ENCODE data around the gene TEKT1. TPM values are rescaled to one million over a fixed set of nuclear protein-coding genes. Genes with fewer than 3 reads are reported as not detected.
"Not testable (repeated sequence)": the region's sequence is repeated elsewhere in the genome, so short reads cannot be mapped to it uniquely, and the experiment has no call there.

TEKT1 gene
- total RNA-seq, 1 experiment from 2014 or later, result not detected

DNA sequence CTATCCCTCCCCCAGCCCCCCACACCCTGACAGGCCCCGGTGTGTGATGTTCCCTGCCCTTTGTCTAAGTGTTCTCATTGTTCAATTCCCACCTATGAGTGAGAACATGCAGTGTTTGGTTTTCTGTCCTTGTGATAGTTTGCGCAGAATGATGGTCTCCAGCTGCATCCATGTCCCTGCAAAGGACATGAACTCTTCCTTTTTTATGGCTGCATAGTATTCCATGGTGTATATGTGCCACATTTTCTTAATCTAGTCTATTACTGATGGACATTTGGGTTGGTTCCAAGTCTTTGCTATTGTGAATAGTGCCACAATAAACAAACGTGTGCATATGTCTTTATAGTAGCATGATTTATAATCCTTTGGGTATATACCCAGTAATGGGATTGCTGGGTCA, 15.2 kb downstream of the TEKT1 start:
- not testable (repeated sequence) for DNase-seq (ENCODE audit: low read depth)

DNA sequence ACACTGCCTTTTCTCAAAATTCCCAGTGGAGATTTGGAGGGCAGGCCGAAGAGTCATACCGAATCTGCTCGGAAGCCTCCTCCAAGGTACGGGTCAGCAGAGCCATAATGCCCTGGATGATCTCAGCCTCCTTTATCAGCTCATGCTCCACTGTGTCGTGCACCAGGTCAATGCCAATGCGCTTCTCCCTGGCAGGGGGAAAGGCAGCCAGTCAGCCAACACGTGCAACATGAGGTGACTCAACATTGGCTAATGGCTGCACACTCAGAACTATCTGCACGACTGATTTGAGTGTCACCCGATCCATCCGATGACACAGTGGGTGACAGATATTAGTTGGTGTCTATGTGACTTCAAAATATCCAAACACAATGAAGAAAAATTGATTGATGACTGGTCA, 15.8 kb downstream of the TEKT1 start:
- peak; percentile 45 for DNase-seq (ENCODE audit: low read depth)

DNA sequence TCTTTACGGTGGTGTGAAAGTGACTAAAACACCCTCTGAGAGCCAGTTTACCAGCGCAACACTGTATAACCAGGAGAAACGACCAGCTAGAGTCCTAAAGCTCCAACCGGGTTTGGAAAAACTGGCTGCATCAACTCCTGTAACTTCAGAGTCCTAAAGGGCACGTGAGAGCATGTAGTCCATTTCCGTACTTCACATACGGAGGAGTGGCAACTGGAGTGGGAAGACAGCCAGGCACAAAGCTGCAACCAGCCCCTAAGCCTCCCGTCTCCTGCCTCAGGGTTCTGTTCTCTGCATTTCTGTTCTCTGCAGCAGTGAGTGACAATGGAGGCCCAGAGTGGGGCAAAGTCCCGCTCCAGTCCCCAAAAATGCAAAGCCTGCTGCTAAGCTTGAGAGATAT, 19.2 kb downstream of the TEKT1 start:
- DNase-seq (ENCODE audit: low read depth), result no peak

DNA sequence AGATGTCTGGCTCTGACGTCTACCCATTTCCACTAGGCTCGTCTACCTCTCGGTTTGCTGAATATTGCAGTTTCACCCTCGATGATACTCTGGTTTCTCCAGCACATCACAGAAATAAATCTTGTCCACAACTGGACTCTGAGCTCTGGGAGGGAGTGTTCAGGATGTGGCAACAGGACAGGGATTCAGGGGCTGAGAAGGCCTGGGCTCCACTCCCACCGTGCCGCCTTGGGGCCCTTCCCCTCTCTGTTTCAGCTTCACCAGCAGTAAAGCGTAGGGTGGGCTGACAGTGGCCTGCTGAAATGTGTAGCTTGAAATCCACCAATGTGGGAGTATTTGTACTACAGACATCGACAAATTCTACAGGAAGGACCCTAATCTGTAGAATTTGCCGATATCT, 20.0 kb downstream of the TEKT1 start:
- no peak for DNase-seq (ENCODE audit: low read depth)

DNA sequence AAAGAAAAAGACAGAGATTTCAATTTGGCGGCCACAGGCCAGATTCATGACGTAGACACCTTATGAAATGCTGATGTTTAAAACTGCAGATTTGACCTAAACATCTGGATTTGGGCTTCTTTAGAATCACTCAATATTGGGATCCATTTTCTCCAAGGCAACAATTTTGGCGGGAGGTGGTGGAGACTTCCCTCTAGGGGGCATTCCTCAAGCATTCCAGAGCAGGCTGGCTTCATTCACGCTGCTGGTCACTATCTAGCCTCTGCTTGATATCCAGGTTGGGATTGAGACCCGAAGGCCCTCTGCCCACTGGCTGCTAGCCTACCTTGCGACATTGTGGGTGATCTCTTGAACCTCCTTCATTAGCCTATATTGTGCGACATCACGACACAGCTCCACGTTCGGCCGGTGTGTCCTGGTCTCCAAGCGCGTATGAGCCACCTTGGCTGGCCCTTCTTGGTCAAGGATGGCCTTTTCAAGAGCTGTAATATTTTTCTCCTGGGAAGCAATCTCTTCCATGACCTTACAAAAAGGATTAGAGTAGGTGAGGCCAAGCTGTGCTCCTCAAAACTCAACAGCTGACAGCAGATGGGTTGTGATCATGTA, 31.0 kb downstream of the TEKT1 start:
- no peak for DNase-seq (ENCODE audit: low read depth)

DNA sequence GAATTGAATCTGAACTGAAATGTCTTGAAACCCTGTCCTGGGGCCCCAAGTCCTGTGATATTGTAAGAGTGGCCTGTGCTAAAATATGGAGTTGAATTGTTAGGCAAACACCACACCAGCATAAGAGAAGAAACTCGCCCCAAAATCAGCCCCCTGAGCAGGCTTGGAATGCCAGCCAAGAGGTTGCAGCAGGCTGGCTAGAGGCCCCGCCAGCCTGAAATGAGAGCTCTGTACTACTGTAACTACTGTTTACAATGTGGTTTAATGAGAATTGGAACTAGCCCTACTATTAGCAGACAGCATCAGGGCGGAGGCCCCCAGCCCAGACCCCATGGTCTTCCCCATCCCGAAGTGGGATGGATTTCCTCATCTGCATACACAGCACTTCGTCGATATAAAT, 31.8 kb downstream of the TEKT1 start:
- no peak for DNase-seq (ENCODE audit: low read depth)

DNA sequence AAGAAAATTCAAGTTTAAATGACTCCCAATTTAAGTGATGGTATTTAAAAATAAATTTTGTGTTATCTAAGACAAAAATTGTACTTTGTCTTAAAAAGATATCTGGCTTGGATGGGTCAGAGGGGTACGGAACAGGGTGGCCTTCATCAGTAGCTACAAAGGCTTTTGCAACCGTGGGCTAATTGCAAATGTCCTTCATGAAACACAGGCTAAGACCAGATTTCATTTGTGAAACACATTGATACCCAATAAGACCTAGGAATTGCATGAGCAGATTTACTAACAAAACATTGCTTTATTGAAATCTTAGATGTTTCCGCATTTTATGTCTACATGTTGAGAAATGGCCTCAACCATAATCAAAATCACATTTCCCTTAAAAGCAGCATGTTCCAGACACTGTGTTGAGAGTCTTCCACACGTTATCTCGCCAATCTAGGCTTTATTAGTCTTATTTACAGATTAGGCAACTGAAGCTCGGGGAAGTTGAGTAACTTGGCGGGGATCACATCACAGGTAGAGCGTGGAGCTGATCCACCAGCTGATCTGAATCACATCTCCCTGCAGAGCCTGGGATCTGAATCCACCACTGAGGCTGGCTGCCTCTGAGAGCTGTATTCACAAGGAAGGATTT, 33.7 kb downstream of the TEKT1 start:
- no peak for DNase-seq (ENCODE audit: low read depth)

DNA sequence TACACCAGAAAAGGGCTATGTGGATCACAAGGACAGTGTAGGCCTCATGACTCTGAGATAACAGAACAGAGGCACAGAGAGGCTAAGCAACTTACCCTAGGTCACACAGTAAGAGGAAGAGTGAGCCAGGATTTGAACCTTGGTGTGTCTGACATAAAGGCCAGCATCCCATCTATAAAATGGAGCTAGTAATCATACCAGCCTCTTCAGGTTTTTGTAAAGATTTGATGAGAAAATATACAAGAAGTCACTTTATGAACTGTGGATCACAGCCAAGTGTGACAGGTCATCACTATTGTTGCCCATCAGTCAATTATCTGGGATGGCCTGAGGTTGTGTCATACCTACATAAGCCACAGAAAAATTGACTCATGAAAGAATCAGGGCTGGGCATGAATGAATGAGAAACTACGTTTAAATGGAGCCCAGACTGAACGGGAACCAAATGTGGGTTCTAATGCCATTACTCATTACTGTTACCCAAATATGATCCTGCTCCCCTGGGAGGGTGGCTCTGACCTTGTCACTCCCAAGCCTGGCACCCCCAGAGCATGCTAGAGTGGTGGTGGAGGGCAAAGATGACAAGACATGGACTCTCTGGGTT, 34.5 kb downstream of the TEKT1 start:
- DNase-seq (ENCODE audit: low read depth), result peak; percentile 92

DNA sequence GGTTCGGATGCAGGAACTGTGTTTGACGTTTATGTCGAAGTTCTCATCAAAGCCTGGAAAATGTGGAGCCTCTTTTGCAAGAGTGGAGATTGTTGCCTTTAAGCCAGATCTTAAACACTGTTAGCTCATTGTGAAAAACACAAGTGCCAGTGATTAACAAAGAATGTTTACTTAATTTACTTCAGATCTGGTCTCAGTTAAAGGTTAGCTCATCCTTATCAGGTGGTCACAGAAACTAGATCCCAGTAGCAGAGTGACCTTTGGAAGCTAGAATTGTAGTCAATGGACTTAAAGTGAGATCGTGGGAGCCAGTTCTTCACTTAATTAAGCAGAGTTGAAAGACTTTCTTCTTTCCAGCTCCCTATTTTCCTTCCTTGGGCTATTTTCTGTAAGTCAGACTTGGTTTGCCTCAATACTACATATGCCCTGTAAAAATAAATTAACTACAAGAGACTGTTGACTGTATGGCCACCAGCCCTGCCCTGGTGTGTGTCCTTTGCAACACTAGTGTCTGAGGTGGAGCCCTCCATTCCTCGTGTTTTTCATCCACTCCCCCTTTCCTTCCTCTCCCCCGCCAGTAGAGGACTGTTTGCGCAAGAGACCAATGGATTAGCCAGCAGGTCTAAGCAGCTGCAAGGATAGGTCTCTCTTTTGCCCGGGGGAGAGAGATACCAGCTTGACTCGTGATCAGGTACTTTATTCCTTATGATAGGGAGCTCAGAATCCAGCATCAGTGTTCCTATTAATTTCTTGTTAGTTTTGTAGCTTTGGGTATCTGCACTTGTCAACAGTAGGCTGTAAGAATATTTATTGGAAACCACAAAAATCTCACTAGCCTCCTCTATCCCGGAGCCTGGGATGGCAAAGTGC, 35.3 kb downstream of the TEKT1 start:
- DNase-seq (ENCODE audit: low read depth), result peak; percentile 50

DNA sequence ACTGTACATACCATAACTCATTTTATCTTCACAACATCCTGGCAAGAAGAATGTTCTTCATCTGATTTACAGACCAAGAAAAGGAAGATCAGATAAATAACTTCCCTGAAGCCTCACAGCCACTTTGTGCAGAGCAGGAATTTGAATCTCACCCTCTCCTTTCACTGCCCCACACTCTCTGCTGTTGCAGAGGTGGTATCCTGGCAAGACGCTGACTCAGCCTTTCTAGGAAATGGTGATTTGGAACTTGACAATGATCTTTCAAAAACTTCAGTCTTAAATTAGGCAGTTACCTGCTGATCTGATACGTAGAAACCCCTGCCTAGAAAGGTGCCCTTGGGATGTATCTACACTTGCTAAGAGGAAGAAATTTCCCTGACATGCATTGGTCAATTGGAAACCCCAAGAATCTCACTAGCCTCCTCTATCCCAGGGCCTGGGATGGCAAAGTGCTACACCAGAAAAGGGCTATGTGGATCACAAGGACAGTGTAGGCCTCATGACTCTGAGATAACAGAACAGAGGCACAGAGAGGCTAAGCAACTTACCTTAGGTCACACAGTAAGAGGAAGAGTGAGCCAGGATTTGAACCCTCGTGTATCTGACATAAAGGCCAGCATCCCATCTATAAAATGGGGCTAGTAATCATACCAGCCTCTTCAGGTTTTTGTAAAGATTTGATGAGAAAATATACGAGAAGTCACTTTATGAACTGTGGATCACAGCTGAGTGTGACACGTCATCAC, 37.6 kb downstream of the TEKT1 start:
- DNase-seq (ENCODE audit: low read depth), result no peak

DNA sequence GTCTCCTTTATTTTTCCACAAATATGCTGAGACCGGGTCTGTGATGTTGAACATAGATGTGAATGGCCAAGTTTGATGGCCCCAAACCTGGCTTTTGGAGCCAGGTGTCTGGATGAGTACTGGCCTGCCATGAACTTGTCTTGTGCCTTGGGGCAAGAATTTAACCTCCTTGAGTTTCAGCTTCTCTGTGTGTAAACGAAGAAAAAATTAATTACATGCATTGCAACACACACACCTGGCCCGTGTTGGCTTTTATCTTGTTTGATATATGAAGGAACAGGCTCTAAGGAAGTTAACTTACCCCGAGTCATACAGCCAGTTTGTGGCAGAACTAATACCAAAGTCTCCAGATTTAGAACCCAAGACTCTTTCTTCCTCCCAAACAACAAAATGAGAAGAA, 42.4 kb downstream of the TEKT1 start:
- DNase-seq (ENCODE audit: low read depth), result no peak

DNA sequence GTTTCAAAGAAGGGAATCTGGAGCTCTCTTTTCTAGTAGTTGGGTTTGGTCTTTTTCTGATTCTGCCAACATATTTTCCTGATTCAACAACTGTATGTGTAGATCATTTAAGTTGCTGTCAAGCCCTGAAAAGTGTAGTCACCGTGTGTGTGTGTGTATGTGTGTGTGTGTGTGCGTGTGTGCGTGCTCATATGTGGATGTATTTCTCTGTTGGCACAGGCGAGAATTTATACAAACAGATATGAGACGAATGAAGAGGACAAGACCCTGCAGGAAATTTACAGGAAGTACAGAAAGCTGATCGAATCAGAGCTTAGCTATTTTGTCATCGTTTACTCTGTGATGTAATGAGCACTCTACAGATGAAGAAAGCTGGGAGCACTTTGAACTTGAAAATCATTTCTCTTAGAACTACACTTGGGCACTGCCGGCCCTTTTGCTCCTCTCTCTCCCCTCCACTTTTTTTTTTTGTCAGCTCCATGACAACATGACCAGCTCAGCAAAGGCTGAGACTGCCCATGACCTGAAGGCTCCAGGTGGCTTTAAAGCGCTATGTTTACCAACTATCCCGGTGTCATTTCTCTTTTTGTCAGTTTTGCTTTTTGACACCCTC, 44.3 kb downstream of the TEKT1 start:
- DNase-seq (ENCODE audit: low read depth), result no peak

DNA sequence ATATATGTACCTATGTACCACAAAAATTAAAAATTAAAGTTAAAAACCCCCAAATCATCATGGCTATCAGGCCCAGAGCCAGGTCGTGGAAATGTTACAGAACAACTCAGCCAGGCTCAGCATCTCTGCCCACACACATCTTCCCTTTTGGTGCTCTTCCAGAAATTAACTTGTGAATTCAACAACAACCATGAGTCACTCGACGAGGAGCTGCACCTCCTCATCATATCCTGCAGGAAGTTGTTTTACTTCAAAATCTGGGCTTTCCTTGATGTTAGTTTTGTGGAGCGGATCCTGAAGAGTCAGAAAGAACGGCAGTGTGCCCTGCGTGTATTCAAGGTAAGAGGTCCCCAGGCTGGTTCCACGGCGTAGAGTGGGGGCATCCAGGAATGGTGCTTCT, 44.9 kb downstream of the TEKT1 start:
- peak; percentile 84 for DNase-seq (ENCODE audit: low read depth)

DNA sequence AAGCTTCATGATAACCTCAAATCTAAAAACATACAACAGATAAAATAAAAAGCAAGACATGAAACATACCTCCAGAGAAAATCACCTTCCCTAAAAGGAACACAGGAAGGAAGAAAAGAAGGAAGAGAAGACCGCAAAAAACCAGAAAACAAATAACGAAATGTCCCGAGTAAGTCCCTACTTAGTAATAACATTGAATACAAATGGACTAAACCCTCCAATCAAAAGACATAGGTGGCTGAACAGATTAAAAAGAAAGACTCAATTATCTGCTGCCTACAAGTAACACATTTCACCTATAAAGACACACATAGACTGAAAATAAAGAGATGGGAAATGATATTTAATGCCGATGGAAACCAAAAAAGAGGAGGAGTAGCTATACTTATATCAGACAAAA, 49.3 kb downstream of the TEKT1 start:
- no peak for DNase-seq (ENCODE audit: low read depth)

DNA sequence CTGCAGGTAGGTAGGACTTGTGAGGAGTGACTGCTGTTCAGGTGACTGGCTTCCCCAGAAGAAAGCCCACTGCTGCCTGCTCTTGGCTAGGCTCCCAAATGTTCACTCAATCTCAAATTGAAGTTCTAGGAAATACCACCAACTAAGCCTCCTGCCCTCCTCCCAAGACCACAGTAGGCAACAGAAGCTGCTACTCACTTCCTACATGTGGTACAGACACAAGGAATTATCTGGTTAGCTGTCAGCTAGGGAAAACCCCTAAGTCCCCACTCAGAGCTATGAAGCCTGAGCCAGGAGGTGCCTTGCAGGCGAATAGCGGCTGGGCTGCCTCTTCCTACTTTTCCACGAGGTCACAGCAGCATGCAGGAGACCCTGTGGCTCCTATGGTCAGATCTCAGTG, 50.6 kb downstream of the TEKT1 start:
- no peak for DNase-seq (ENCODE audit: low read depth)

DNA sequence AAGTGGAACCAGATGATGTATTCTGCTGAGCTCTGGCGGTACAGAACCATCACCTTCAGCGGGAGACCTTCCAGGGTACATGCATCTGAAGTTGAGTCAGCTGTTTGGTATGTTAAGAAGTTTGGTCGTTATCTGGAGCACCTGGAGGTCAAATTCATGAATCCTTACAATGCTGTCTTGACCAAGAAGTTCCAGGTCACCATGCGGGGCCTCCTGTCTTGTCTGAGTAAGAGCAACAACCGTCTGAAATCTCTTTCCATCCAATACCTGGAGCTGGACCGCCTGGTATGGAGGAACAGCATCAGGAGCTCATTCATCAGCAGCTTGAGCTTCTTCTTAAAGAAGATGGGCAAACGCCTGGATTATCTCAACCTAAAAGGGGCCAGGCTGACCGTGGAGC, 51.5 kb downstream of the TEKT1 start:
- DNase-seq (ENCODE audit: low read depth), result no peak

DNA sequence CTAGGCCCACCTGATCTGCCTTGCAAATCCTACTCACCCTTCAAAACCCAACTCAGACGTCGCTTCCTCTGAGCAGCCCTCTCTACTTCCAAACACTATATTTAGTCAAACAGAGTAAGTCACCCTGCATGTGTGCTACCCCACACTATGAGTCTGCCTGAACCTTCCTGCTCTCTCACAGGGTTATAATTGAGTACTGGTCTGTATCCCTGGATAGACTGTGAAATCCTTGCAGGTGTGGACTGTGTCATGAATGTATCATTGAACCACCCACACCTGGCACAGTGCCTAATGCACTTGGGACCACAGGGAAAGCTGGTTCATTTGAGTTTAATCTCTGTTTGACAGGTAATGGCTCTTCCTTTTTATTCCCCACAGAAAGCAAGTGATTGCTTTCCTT, 52.1 kb downstream of the TEKT1 start:
- DNase-seq (ENCODE audit: low read depth), result no peak

DNA sequence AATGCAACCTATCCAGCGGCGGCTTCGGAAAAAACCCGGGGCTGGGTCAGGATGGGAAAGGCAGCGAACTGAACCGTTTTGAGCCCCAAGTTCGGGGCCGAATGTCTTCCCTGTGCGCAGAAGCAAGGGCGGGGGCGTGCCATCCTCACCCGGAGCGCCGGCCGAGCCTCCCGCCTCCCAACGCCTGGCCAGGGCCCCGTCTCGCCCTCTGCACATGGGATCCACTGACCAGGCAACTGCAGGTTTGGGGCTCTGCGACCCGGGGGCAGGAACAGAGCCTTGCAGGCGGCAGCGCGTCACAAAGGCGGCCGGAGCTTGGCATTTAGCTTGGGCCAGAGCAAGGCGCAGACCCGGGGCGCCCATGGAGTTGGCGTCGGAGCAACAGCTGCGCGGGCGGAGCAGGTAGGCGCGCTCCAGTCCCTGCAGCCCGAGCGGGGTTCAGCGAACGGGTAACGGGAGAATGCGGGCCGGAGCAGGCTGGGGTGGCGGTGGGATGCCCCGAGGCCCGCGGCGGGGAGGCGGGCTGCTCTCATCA, 55.6 kb downstream of the TEKT1 start, which contains the start of gene FBXO39:
Gene FBXO39, plus strand, starts transcription at position 345 of the 535 bp plus-strand sequence. CDS start 3,654 bp downstream, outside the sequence.
- DNase-seq (ENCODE audit: low read depth), result peak; percentile 69

DNA sequence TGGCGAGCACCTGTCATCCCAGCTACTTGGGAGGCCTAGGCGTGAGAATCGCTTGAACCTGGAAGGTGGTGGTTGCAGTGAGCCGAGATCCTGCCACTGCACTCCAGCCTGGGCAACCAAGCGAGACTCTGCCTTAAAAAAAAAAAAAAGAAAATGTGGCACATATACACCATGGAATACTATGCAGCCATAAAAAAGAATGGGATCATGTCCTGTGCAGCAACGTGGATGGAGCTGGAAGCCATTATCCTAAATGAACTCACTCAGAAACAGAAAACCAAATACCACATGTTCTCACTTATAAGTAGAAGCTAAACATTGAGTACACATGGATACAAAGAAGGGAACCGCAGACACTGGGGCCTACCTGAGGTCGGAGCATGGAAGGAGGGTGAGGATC, 56.6 kb downstream of the TEKT1 start:
- DNase-seq (ENCODE audit: low read depth), result not testable (repeated sequence)

DNA sequence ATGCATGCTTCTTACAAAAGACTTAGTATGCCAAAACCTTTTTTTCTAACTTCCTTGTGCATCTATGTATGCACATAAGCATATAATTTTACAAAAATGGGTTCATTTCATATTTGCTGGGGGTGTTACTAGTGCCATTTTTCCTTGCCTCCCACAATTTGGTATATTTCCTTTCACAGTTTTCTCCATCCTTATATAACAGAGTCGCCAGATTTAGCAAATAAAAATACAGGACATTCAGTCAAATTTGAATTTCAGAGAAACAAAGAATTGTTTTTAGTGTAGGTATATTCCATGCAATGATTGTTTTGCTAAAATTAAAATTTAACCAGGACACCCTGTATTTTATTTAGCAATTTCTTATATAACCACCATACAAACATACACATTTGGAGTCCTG, 59.5 kb downstream of the TEKT1 start:
- DNase-seq (ENCODE audit: low read depth), result no peak

DNA sequence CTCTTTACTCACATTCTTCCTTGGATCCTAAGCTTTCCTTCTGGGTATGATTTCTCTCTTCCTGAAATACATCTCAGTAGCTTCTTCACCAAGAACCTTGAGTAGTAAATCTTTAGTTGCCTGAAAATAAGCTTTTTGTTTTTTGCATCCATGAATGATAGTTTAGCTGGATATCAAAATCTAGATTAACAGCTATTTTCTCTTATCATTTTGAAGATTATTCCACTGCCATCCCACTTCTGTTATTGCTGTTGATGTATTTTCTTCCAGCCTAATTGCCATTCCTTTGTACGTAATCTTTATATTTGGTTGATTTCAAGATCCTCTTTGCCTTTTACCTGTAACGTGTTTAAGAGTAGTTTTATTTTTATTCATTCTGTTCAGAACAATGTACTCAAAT, 63.1 kb downstream of the TEKT1 start:
- DNase-seq (ENCODE audit: low read depth), result no peak

All from M059J (cell line).